ENCODE data around the gene HOXA6.
A peak's percentile ranks its signal among the peaks of the same experiment; 100 is the strongest.

Gene HOXA6

GRCh38 chr7:27107391-27108381 lies 39.9 kb downstream of the HOXA6 start:
- no peak for DNase-seq

DNA sequence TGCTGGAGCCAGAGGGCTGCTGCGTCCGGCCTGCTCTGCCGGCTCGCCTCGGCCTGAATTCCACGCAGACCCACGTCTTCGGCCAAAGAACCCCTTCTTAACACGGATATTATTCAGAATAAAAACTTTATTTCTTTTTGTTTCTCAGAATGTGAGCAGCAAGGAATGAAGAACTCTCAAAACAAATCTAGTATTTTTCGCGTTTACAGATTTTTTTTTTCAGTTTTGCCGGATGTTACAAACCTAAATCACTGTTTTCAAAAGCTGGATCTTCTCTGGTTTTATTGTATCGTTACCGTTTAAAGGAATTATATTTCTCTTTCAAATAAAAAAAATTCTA lies 40.7 kb downstream of the HOXA6 start:
- no peak for DNase-seq

GRCh38 chr7:27106181-27106900 lies 41.2 kb downstream of the HOXA6 start:
- DNase-seq: no peak

DNA sequence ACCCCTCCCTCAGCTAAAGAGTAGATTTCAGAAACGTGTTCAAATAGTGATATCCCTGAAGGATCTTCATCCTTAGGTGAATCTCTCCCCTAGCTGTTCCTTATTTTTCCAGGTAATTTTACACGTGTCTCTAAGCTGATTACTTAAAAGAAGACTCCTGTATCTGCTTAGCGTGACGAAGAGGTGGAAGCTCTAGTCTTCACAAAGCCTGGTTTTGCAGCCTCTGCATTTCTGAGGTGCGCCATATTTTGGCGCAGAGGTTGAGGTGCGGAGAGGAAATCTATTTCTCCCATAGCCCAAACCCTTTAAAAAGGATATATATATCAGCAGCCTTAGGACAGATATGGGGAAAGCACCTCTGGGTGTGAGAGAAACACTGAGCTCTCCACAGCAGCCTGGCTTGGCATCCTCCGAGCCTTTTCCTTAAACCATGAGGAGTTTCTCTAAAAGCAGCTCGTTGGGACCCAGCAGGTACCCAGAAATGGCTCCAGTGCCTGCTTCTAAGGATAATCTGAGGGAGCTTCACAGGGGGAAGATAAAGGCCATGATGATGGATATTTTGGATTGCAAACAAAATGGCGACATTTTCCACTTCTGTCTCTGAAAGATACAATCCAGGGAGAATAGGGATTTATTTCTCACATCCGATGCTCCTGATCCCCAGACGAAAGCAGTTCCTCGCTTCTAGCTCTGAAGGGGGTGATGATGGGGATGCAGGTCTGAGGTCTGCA lies 42.1 kb downstream of the HOXA6 start:
- no peak for DNase-seq

DNA sequence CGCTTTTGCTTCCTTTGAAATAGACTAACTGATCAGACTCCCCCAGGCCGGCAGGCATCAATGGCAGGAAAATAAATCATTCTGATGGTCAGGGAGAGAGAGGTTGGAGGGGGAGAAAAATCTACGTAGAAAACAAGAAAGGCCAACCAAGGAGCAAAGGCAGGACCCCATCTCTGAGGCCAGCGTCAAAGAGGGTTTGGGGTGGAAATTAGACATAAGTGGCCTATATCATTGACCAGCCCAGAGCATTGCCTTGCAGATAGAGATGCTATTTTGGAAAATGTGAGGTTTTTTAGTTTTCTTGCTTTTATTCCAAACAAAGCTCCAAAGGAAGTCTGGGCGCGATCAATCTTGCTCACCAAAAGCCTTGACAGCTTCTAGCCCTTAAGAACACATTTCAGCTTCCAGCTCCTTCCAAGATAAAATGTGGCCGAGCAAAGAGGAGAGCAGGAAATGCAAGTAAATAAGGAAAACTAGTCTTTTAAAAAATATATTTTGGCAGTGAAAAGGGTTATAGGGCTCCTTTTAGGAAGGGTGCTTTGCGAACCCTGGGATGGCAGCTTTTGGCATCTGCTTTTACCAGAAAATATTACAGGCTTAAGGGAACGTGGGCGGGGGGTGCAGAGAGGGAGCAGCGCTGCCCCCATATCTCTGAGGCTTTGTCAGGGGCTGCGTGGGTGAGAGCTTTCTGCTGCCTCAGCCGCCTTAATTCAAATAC lies 43.1 kb downstream of the HOXA6 start:
- no peak for DNase-seq

DNA sequence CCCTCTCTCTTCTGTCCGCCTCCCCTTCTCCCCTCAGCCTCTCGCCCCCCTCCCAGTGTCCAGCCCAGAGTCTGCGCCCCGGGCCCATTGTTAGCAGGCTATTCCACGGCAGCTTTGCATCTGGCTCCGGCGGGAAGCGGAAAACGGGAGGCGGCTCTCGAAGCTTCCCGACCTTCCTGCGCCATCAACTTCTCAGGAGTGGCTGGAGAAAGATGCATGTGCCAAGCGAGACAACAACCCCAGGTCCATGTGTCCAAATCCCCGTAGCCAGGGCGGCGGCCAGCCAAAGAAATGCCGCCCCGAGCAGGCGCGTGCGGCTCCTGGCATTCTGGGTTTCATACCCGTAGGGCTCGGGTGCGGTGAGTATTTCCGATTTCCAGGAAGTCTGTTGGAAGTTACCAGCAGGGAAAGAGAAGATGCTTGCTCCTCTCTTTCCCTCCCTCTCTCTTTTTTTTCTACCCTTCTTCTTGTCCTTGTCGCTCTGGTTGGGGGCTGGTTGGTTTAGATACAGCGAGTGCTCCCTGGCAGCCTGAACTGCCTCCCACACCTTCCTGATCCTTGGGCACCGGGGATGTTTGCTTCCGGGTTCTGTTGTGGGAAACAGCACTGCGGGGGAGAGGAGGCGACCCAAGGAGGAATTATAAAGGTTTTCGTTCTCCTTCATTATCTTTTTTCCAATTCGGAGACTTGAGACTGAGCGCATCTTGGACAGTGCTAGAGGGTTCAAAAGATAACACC lies 43.9 kb downstream of the HOXA6 start:
- DNase-seq: no peak

- no peak for DNase-seq
These were observed 44.8 kb downstream of the HOXA6 start, which contains the start of gene HOXA2 for GRCh38 chr7:27102581-27103442. Gene HOXA2, minus strand, starts transcription at chr7:27102683. Its CDS starts 183 bp downstream, at chr7:27102500.

DNA sequence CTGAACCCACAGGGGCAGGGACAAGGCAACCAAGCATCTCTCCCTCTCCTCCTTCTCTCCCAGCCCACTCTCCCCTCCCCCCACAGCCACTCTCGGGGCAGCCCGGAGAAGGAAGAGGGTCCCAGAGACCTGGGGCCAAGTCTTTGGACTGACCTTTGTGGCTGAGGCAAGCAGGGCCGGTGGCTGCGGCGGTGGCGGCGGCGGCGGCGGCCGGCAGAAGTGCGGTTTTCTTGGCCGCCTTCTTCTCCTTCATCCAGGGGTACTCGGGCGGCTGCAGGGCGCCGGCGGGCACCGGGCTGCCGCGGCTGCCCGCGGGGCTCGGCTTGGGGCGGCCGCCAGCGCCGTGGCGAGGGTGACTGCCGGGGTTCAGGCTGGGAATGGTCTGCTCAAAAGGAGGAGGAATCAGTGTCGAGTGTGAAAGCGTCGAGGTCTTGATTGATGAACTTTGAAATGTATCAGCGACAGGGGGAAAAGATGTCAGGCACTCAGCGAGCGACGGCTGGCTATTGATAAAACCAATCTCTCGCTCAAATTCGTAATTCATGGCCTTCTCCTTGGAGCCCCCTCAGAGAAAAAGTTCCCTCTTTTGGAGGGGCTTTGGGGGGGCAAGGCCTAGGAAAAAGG lies 45.5 kb downstream of the HOXA6 start:
- DNase-seq: no peak

DNA sequence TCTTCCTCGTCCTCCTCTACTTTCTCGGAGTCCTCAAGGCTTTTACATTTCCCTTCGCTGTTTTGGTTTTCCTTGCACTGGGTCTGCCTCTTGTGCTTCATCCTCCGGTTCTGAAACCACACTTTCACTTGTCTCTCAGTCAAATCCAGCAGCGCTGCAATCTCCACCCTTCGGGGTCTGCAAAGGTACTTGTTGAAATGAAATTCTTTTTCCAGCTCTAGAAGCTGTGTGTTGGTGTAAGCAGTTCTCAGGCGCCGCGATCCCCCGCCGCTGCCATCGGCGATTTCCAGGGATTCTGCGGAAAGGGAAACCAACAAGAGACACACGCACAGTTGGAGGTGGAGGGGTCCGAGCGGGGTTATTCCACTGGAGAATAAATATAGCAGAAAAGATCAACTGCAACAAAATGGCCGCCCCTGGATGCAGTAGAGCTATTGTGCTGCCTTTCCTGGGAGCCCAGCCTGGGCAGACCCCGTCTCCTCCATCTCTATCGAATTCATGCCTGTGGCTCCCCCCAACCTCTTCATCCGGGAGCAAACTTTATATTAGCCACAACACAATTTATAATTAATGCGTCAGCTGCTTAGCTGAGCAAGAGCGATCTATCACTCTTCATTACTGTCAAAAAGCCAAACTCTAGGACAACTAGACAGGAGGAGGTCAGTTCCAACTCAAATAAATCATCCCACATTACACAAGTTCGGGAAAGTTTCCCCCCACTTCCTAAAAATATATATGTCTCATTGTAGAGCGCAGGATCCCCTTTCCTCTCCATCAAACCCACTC lies 46.2 kb downstream of the HOXA6 start:
- DNase-seq: no peak

DNA sequence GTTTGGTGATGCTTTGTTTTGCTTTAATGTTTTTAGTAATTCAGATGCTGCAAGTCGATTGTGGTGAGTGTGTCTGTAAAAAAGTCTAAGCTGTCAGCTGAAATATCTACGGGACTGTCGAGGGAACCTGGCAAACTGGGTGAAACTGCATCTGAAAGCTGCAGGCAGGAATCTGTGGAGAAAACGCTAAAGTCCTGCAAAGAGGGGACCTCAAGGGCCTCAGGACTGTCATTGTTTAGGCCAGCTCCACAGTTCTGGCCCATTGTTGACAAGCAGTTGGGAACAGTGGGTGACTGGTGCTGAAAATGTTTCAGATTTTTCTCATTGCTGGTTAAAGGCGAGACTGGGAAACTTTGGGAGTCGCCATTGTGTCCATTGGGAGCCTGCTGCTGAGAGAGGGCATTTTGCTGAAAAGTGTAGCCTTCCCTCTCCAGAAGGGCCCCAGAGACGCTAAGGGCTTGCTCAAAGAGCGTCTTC lies 46.8 kb downstream of the HOXA6 start:
- no peak for DNase-seq

DNA sequence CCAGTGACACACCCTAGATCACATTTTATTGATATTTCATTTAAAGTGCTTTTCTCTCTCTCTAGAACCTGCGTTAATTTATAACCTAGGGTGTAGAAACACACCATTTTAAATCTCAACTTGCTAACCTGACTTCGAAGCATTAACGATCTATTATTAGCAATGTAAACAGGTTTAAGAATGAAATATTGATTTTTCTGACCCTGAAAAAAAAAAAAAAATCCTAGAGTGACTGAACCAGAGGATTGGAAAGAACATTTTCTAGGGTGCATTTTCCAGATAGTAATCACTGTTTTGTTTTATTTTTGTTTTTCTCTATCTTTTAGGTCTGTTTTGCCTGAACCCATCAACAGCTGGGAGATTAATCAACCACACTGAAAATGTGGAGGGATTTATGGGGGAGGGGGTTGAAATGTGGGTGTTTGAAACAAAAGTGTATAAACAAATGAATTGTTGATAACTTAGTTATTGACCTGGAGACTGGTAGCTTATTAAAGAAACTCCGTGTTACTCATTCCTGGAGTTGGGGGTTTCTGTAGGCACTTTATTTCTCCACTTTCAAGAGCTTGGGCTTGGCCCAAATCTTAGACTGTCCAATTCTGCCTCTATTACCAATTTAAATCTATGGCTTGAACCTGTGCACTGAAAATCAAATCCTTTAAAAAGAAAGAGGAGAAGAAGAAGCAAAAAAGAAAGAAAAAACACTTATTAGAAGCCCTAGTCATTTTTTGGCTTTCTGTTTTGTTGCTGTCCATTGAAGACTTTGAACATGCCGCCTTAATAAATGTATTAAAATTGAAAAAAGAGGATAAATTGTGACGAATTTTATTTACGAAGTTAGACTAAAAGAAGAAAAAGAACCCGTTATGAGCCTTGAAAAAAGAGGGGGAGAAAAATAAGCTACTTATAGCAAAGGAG lies 47.9 kb downstream of the HOXA6 start:
- no peak for DNase-seq

DNA sequence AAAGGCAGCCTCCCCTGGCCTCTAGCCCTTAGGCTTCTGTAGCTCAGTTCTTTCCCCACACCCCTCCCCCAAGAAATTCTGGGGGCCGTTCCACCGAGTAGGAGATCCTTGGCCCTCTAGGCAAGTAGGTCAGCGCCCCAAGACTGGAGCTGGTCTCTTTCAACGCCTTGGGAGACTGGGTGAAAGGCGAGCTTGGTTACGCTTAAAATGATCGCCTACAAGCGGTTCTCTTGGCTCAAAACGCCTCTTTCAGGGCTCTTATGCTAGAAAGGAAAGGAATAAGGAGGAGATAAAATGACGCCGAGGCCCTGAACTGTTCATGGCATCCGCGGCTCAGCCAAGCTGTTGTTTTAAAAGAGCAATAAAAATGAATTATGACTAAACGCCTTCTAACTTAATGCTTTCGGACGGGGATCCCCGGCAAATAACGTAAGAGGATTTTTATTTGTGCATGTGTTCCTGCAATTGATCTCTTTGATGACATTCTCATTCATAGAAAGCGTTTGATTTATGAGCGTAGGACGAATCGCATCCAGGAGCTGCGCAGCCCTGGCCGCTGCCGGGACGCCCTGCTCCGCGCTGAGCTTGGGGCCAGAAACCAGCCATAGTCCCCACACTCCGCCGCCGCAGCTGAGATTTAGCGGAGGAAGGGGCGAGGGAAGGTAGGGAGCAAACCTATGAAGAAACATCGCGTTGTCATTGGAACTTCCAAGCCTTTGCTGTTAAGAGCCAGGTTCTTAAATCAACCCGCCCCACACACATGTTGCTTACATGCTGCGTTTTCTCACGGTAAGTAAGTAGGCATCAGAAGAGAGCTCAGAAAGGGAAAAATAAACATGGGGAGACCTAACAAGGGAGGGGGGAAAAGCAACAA lies 48.8 kb downstream of the HOXA6 start:
- DNase-seq: no peak

DNA sequence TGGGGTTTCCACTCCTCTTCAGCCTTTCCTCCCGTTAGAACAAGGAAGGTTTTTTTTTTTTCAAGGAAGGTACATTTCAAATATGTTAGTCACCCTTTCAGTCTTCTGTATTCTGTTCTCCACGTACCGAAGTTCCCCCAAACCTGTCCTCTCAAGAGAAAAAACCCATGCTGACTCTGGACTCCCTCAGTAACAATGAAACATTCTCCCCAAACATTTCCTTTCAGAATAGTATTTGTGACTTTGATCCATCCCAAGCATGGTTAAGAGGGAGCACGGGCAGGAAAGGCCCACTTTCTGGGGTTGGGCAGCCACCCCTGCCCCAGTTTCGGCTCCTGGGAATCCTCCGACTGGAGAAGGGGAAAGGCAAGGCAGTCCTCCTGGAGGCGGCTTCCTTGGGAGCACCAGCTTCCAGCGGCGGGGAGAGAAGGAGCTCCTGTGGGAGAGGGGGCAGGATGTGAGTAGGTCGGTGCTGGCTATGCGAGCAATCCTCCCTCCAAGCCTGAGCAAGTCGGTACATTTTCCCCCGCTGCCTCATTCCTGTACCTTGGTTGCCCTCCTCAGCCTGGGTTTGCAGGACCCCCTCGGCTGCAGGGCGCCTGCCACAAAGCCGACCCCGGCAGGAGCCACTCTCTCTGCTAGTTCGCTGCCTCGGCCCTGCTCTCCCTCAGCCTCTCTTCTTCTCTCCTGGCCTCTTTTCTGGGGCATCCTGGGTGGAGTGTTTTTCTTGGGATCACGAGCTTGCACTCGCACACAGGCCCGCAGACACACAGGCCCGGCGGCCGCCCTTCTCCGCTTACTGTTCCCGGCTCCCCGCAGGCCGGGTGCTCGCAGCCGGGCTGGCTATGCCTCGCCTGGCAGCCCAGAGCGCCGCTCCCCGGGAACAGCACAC lies 49.6 kb downstream of the HOXA6 start:
- DNase-seq: no peak

GRCh38 chr7:27096768-27097514 lies 50.6 kb downstream of the HOXA6 start:
- DNase-seq: peak; percentile 60 to 75
